Loucy (cell line): ENCODE data around the gene SLC17A9.
A peak's percentile ranks its signal among the peaks of the same experiment; 100 is the strongest.

Experiments used
- H2AFZ ChIP-seq: fragments of 200-600 bp; sonication (generic); 2 replicates; pipeline ENCODE4 v1.6.0; 2016; ENCODE audit warnings: antibody characterized with exemption, mild to moderate bottlenecking, low read length, moderate library complexity
- H3F3A ChIP-seq: fragments of 200-600 bp; 2 replicates; pipeline ENCODE4 v1.6.0; 2016; ENCODE audit warnings: antibody characterized with exemption, low read depth, mild to moderate bottlenecking
- H3K27me3 ChIP-seq: fragments of 200-600 bp; sonication (generic); 2 replicates; pipeline ENCODE4 v1.6.1; 2014; ENCODE audit warnings: low read length, mild to moderate bottlenecking; ENCODE audit not compliant: insufficient read depth, poor library complexity, severe bottlenecking
- H3K36me3 ChIP-seq: fragments of 200-600 bp; sonication (generic); 2 replicates; pipeline ENCODE4 v1.6.1; 2016; ENCODE audit warnings: low read length; ENCODE audit not compliant: insufficient read depth
- H3K4me1 ChIP-seq: fragments of 200-600 bp; sonication (generic); 2 replicates; pipeline ENCODE4 v1.5.1; 2014; ENCODE audit warnings: low read length, mild to moderate bottlenecking; ENCODE audit not compliant: insufficient read depth, poor library complexity, severe bottlenecking
- H3K4me2 ChIP-seq: fragments of 200-600 bp; sonication (generic); 2 replicates; pipeline ENCODE4 v1.6.0; 2014; ENCODE audit warnings: antibody characterized with exemption, low read length, low read depth, mild to moderate bottlenecking; ENCODE audit not compliant: poor library complexity, severe bottlenecking
- H3K4me3 ChIP-seq: fragments of 200-600 bp; sonication (generic); 2 replicates; pipeline ENCODE4 v1.5.1; 2014; ENCODE audit warnings: low read length, mild to moderate bottlenecking, mixed read lengths; ENCODE audit not compliant: poor library complexity, severe bottlenecking
- H3K79me2 ChIP-seq: fragments of 200-600 bp; sonication (generic); 2 replicates; pipeline ENCODE4 v1.6.1; 2014; ENCODE audit warnings: low read length; ENCODE audit not compliant: insufficient read depth
- H3K9ac ChIP-seq: fragments of 200-600 bp; sonication (generic); 2 replicates; pipeline ENCODE4 v1.6.0; 2014; ENCODE audit warnings: mild to moderate bottlenecking, low read depth, low read length, moderate library complexity; ENCODE audit not compliant: poor library complexity, severe bottlenecking
- H3K9me2 ChIP-seq: fragments of 200-600 bp; sonication (generic); replicated peaks from 2 replicates; pipeline ENCODE4 v1.6.1; 2016; ENCODE audit warnings: low read depth, low read length, mixed read lengths
- H3K9me3 ChIP-seq: fragments of 200-600 bp; sonication (generic); 2 replicates; pipeline ENCODE4 v1.6.1; 2014; ENCODE audit warnings: mild to moderate bottlenecking, antibody characterized with exemption, low read length, low read depth; ENCODE audit not compliant: insufficient read depth
- H4K20me1 ChIP-seq: fragments of 200-600 bp; sonication (generic); 2 replicates; pipeline ENCODE4 v1.6.0; 2014; ENCODE audit warnings: antibody characterized with exemption, low read length, mild to moderate bottlenecking; ENCODE audit not compliant: insufficient read depth, poor library complexity, severe bottlenecking
- EZH2phosphoT487 ChIP-seq: fragments of 200-600 bp; IDR thresholded peaks from 2 replicates; pipeline ENCODE4 v1.6.1; 2018; ENCODE audit warnings: antibody characterized with exemption, mild to moderate bottlenecking, moderate library complexity, borderline replicate concordance
- TF ChIP-seq, protein P1 (sequence below): fragments of 200-600 bp; sonication (generic); conservative IDR thresholded peaks from 2 replicates; pipeline ENCODE4 v1.5.1; 2014; ENCODE audit warnings: mild to moderate bottlenecking, antibody characterized with exemption, low read length

The SLC17A9 gene

DNA sequence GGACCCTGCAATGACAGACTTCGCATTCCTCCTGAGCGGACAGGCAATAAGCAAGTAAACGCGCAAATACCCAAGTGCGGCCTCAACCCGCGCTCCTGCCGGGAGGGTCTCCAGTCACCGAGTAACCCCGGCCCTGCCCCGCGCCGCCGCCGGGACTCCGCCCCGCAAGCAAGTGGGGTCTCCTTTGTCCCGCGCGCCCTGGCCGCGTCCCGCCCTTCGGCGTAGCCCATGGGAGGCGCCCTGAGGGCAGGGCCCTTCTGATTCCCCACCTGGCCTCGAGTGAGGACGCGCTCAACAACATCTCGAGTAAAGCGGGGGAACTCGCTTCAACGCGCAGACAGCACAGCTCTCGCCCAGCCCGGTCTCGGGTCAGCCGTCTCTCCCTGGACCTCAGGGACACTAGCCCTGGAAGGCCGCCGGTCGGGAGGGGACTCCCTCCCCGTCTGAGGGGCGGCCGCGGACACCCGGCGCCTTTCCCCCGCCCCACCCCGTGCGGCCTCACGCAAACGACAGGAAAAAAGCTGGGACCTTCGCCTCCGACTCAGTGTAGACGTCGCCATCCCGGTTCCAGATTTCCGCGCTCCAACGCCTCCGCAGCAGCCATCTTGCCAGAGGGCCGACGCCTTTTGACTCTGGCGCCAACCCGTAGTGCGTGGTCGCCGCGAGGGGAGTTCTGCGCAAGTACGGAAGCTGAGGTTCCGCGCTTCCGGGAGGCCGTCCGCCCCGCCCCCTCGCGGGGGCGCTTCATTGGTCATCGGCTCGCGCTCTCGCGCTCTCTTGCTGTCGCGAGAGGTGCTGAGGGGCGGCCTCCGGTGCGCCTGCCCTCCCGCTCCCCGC, 15.0 kb upstream of the SLC17A9 start:
- TF ChIP-seq EZH2phosphoT487: no peak
- TF ChIP-seq, protein P1, sequence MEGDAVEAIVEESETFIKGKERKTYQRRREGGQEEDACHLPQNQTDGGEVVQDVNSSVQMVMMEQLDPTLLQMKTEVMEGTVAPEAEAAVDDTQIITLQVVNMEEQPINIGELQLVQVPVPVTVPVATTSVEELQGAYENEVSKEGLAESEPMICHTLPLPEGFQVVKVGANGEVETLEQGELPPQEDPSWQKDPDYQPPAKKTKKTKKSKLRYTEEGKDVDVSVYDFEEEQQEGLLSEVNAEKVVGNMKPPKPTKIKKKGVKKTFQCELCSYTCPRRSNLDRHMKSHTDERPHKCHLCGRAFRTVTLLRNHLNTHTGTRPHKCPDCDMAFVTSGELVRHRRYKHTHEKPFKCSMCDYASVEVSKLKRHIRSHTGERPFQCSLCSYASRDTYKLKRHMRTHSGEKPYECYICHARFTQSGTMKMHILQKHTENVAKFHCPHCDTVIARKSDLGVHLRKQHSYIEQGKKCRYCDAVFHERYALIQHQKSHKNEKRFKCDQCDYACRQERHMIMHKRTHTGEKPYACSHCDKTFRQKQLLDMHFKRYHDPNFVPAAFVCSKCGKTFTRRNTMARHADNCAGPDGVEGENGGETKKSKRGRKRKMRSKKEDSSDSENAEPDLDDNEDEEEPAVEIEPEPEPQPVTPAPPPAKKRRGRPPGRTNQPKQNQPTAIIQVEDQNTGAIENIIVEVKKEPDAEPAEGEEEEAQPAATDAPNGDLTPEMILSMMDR: no peak
- peak overlapping the region; percentile 98 for H3K9ac ChIP-seq
- no peaks in the 10 kb centered on the region for H3K9me2 ChIP-seq
- H3K4me2 ChIP-seq: peak overlapping the region; percentile 92
- H2AFZ ChIP-seq: peak overlapping the region; percentile 77
- peaks cover 96% of the 10 kb centered on the region for H3K79me2 ChIP-seq
- H3F3A ChIP-seq: no peaks in the 10 kb centered on the region
- peaks cover 47% of the 10 kb centered on the region for H3K4me1 ChIP-seq
- H3K36me3 ChIP-seq: 0 out of 2 replicates have a peak, but pooled peaks cover under 1% of the 10 kb centered on the region
- peak overlapping the region; percentile 83 for H3K4me3 ChIP-seq
- peaks cover 75% of the 10 kb centered on the region for H4K20me1 ChIP-seq
- no peaks in the 10 kb centered on the region for H3K9me3 ChIP-seq
- H3K27me3 ChIP-seq: no peaks in the 10 kb centered on the region

DNA sequence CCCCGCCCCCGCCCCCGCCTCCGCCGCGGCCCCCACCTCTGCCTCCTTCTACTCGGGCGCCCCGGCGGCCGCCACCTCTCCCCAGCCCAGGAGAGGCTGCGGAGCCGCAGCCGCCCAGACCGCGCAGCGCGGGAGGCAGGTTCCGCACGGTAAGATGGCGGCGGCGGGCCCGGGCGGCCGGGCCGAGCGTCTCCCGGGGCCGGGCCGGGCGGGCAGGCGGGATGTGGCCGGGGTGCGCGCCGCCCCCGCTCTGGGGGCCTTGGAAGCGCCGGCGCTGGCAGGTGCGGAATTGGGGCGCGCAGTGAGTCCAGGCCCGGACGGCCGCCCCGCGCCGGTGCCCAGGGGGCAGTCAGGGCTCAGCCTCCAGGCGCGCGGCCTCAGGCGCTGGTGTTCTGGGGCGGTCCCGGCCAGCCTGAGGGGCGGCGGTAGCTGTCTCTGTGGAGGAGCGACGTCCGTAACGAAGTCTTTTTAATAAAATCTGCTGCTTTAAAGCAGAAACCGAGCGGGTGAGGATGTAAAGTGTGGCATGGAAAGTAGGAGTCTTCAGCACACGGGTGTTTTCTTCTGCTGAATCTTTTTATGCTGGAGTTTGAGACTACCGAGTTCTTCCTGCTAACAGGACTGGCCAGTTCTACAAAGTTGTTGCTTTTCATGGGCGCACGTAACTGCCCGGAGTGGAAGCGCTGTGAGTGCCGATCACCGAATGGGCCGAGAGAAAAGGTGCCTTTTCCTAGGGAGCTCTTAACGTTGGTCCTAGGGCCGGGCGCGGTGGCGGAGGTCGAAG, 14.2 kb upstream of the SLC17A9 start, which contains the start of gene GID8:
Gene GID8, plus strand, starts transcription at position 43 of the 784 bp plus-strand sequence. CDS start 3,356 bp downstream, outside the sequence.
- Histone ChIP-seq H3K9ac (peak within 1 kb of the TSS; percentile 98), H3K79me2 (peaks cover 96% of the 10 kb centered on the region), H3K9me2 (no peaks in the 10 kb centered on the region), H3K4me1 (peaks cover 49% of the 10 kb centered on the region), H3K27me3 (no peaks in the 10 kb centered on the region), H3K9me3 (no peaks in the 10 kb centered on the region), H3F3A (no peaks in the 10 kb centered on the region), H2AFZ (peak within 1 kb of the TSS; percentile 77), H3K36me3 (peaks cover 8% of the 10 kb centered on the region; the same call in 1 of the 2 replicates), H3K4me3 (peak within 1 kb of the TSS; percentile 83), H4K20me1 (peaks cover 75% of the 10 kb centered on the region), H3K4me2 (peak within 1 kb of the TSS; percentile 92)
- TF ChIP-seq, protein P1: no peak
- no peak for TF ChIP-seq EZH2phosphoT487

DNA sequence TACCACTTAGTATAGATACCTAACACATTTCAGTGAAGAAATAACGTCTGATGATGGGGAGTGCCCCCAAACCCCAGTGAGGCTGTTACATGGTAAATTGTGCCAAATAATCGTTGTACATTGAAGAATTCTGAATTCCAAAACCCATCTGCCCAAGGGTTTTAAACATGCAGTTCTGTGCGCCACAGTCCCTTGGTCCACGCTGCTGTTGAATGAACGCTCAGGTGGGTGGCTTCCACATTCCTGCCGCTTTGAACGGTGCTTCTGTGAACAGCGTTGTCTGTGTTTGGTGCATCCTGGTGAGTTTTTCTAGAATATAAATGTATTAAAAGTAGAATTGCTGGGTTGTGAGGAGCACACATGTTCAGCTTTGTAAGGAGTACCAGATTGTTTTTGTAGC, 11.6 kb upstream of the SLC17A9 start:
- Histone ChIP-seq H3K36me3 (peaks cover 31% of the 10 kb centered on the region; the same call in 1 of the 2 replicates), H3F3A (no peaks in the 10 kb centered on the region), H3K4me3 (peak overlapping the region; percentile 82), H3K27me3 (no peaks in the 10 kb centered on the region), H3K9me2 (no peaks in the 10 kb centered on the region), H2AFZ (no peak overlapping the region), H3K4me2 (peak overlapping the region; percentile 87), H4K20me1 (peaks cover 52% of the 10 kb centered on the region), H3K9me3 (no peaks in the 10 kb centered on the region), H3K4me1 (peaks cover 29% of the 10 kb centered on the region), H3K79me2 (peaks cover 92% of the 10 kb centered on the region), H3K9ac (peak overlapping the region; percentile 58)
- TF ChIP-seq, protein P1: no peak
- TF ChIP-seq EZH2phosphoT487: no peak
